Ovary (tissue), 9 donors: ENCODE measurements around the gene BLTP3A. TPM values are rescaled to one million over a fixed set of nuclear protein-coding genes. Genes with fewer than 3 reads are reported as not detected.

ENCODE experiments used
- DNase-seq, 5 donors: peaks; one replicate each; pipeline ENCODE4 v3.0.0-alpha.2; 2019 to 2020
- H3K27ac ChIP-seq, 2 donors: fragments of 200-600 bp; one replicate each; pipeline versions ENCODE4 v1.5.1 to v1.8.0; 2019 to 2022
- H3K27me3 ChIP-seq: fragments of 200-600 bp; one replicate; pipeline ENCODE4 v1.8.0; 2022
- H3K36me3 ChIP-seq: fragments of 200-600 bp; sonication (generic); one replicate; pipeline ENCODE4 v1.5.1; 2019
- H3K4me1 ChIP-seq: one replicate; pipeline ENCODE4 v1.8.1; 2013; ENCODE audit warnings: mild to moderate bottlenecking, moderate library complexity; ENCODE audit not compliant: insufficient read depth
- H3K4me3 ChIP-seq: fragments of 200-600 bp; sonication (generic); one replicate; pipeline ENCODE4 v1.5.1; 2017
- H3K9me3 ChIP-seq, 2 donors: fragments of 200-600 bp in 1 of 2; sonication (generic) in 1 of 2; one replicate each; pipeline versions ENCODE4 v1.5.1 to v1.8.1; 2013 to 2019; ENCODE audit warnings: mild to moderate bottlenecking in 1 of 2, moderate library complexity in 1 of 2
- EP300 ChIP-seq: sonication (generic); formaldehyde crosslinking; IDR thresholded peaks from one replicate; pipeline ENCODE4 v1.6.1; 2017; ENCODE audit warnings: antibody characterized with exemption
- POLR2A ChIP-seq: fragments of 450-650 bp; IDR thresholded peaks from one replicate; pipeline ENCODE4 v1.6.1; 2017; ENCODE audit warnings: antibody characterized with exemption, mild to moderate bottlenecking, moderate library complexity
- WGBS, 3 donors: extraction: QIAGEN DNeasy Blood & Tissue Kit in 1 of 3; methylation state at CpG; one replicate each; pipeline versions ENCODE4 v1.1.5 to v1.1.7; 2013 to 2017; 5-methylcytosine and 5-hydroxymethylcytosine counted together
- intact Hi-C, 4 donors: fragments of 100-400 bp; cut with DNase I; formaldehyde crosslinking; loops; one replicate each; pipeline versions ENCODE4 v1.11.0 to v1.15.1; 2022 to 2023
- polyA plus RNA-seq, 2 donors: library from polyadenylated mRNA; stranded (reverse); fragments of 200-250 nt in 1 of 2; fragments of 350-450 nt in 1 of 2; fragmentation: Illumina TruSeq in 1 of 2; extraction: RNeasy Lipid Tissue Mini Kit (QIAGEN cat#74804) in 1 of 2; gene quantifications; one replicate each; pipeline ENCODE4 v1.2.3, GENCODE V29; 2013 to 2014
- total RNA-seq, 7 donors: library from RNA; depleted of rRNA in 2 of 7; stranded (reverse); fragments of >200 nt in 2 of 7; fragmentation: NEBNext Ultra II Directional in 3 of 7; extraction: Animal tissue kit (Norgen Biotek cat#: 25700) in 3 of 7; gene quantifications; one replicate each; pipeline versions ENCODE4 v1.1.0 to v1.2.4, GENCODE V29; 2016 to 2023
- TF ChIP-seq, protein P1 (sequence below), 3 donors: fragments of 450-650 bp in 2 of 3; fragments of 200-600 bp in 1 of 3; IDR thresholded peaks; one replicate each; pipeline versions ENCODE4 v1.5.1 to v1.8.0; 2016 to 2022; ENCODE audit warnings: antibody characterized with exemption in 3 of 3, mild to moderate bottlenecking in 1 of 3
- donor health status: DM: no; HTN: no; CAD: no; lungs with moderate emphysema.
- donor health status: DM: no; HTN: no; CAD: no.
- donor health status: Bipolar disorder and iron deficiency.
- donor health status: DM: yes; HTN: yes; CAD: no.
- donor health status: DM: no; HTN: no; CAD: no.
- donor health status: DM: yes; HTN: yes; CAD: no.

The BLTP3A gene
- total and polyA plus RNA-seq, 9 donors = 2.7 to 18.1 (median 7.5) TPM

DNA sequence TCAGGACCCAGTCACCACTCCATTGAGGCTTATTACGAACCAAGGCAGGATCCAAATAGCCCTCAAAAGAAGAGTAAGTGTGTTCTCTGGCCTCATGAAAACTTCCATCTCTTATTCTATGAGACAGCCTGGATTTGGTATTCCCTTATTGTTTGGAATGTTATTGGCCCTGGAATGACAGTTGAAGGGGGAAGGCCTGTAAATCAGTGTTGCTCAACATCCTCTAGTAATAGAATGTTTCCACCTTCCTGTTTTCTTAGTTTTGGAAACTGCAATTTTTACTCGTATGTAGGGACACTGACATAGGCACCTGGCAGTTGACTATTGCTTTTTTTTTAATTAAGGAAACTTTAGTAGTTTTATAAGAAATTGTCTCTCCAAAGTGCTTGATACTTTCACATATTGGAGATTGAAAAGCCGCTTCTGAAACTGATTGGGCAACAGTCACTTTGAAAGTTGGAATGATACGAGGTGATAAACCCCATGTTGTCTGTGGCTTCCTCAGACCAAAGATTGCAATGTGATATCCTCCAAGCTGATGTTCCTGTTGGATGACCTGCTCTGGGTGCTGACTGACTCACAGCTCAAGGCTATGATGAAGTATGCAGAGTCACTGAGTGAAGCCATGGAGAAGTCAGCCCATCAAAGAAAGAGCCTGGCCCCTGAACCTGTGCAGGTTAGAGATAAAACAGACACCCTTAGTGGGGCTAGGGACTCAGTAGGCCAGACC is 43.1 kb downstream of the BLTP3A start:
- Histone ChIP-seq H3K4me3 (no peak overlapping the region), H3K4me1 (no peaks in the 10 kb centered on the region), H3K9me3 (no peaks in the 10 kb centered on the region), H3K27me3 (no peaks in the 10 kb centered on the region), H3K27ac (no peak overlapping the region), H3K36me3 (no peaks in the 10 kb centered on the region)
- WGBS, 3 donors = 89 to 93% (median 92%) methylated on average over 4 of the region's 4 CpGs
- intact Hi-C loops = no loop called here
- TF ChIP-seq, protein P1, sequence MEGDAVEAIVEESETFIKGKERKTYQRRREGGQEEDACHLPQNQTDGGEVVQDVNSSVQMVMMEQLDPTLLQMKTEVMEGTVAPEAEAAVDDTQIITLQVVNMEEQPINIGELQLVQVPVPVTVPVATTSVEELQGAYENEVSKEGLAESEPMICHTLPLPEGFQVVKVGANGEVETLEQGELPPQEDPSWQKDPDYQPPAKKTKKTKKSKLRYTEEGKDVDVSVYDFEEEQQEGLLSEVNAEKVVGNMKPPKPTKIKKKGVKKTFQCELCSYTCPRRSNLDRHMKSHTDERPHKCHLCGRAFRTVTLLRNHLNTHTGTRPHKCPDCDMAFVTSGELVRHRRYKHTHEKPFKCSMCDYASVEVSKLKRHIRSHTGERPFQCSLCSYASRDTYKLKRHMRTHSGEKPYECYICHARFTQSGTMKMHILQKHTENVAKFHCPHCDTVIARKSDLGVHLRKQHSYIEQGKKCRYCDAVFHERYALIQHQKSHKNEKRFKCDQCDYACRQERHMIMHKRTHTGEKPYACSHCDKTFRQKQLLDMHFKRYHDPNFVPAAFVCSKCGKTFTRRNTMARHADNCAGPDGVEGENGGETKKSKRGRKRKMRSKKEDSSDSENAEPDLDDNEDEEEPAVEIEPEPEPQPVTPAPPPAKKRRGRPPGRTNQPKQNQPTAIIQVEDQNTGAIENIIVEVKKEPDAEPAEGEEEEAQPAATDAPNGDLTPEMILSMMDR (IDR thresholded peaks at IDR 0.05) = no peak
- TF ChIP-seq EP300 = no peak
- TF ChIP-seq POLR2A = no peak
- DNase-seq = no peak

DNA sequence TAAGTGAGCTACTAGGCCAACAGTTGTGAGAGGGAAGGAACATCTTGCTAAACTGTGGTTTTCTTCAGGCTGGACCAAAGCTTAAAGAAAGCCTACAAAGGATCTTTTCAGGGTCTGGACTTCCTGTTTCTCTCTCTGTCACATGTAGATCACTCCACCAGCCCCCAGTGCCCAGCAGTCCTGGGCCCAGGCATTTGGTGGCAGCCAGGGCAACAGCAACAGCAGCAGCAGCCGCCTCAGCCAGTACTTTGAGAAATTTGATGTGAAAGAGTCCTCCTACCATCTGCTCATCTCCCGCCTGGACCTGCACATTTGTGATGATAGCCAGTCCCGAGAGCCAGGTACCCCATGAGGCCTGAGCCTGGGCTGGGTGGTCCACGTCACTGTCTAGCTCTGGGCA is 44.1 kb downstream of the BLTP3A start:
- 96 to 98% (median 96%) methylated on average over 4 of the region's 4 CpGs for WGBS, 3 donors
- no peak for DNase-seq
- intact Hi-C loops = no loop called here
- no peaks in the 10 kb centered on the region for H3K9me3 ChIP-seq
- H3K27me3 ChIP-seq = no peaks in the 10 kb centered on the region
- TF ChIP-seq EP300 (no peak), POLR2A (no peak)
- H3K4me1 ChIP-seq = no peaks in the 10 kb centered on the region
- H3K27ac ChIP-seq = no peak overlapping the region
- no peak overlapping the region for H3K4me3 ChIP-seq
- no peaks in the 10 kb centered on the region for H3K36me3 ChIP-seq

DNA sequence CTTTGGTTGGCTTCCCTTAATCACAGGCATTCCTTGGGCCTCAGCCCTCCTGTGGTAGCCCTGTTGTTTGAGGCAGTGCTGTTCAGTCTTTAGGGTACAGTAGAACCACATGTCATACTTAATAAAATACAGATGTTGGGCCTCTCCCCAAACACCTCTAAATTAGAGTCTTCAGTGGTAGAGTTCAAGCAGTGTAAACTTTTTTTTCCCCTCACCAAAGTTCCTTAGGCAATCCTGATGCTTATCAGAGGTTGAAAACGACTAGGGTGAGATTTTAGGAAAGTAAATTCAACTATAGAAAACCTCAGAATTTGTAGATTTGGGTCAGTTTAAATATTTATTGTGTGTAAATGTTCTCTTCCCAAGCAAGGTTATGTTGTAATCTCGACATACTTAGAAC is 44.6 kb downstream of the BLTP3A start:
- no peaks in the 10 kb centered on the region for H3K4me1 ChIP-seq
- no peaks in the 10 kb centered on the region for H3K36me3 ChIP-seq
- no peak overlapping the region for H3K4me3 ChIP-seq
- TF ChIP-seq, protein P1 (IDR thresholded peaks at IDR 0.05) = no peak
- TF ChIP-seq POLR2A (no peak), EP300 (no peak)
- H3K9me3 ChIP-seq = no peaks in the 10 kb centered on the region
- intact Hi-C loops = no loop called here
- DNase-seq = no peak
- no peak overlapping the region for H3K27ac ChIP-seq
- 71 to 82% (median 75%) methylated on average over 2 of the region's 2 CpGs for WGBS, 3 donors
- H3K27me3 ChIP-seq = no peaks in the 10 kb centered on the region

DNA sequence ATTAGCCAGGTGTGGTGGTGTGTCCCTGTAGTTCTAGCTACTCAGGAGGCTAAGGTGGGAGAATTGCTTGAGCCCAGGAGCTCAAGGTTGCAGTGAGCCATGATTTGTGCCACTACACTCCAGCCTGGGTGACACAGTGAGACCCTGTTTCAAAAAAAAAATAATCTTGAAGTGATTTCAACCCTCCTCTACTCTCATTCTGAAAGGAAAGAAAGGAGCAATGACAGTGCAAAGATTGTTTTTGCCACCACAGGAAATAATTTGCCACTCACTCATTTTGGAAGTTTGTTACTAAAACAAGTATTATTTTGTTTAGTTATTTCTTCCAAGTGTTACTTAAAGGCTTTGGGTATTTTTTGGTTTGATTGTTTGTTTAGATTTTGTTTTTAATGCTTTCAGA is 45.6 kb downstream of the BLTP3A start:
- Histone ChIP-seq H3K9me3 (no peaks in the 10 kb centered on the region), H3K27ac (no peak overlapping the region), H3K4me1 (no peaks in the 10 kb centered on the region), H3K36me3 (no peaks in the 10 kb centered on the region), H3K27me3 (no peaks in the 10 kb centered on the region), H3K4me3 (no peak overlapping the region)
- intact Hi-C loops = no loop called here
- DNase-seq = no peak
- TF ChIP-seq, protein P1 (IDR thresholded peaks at IDR 0.05) = no peak
- TF ChIP-seq EP300 (no peak), POLR2A (no peak)

DNA sequence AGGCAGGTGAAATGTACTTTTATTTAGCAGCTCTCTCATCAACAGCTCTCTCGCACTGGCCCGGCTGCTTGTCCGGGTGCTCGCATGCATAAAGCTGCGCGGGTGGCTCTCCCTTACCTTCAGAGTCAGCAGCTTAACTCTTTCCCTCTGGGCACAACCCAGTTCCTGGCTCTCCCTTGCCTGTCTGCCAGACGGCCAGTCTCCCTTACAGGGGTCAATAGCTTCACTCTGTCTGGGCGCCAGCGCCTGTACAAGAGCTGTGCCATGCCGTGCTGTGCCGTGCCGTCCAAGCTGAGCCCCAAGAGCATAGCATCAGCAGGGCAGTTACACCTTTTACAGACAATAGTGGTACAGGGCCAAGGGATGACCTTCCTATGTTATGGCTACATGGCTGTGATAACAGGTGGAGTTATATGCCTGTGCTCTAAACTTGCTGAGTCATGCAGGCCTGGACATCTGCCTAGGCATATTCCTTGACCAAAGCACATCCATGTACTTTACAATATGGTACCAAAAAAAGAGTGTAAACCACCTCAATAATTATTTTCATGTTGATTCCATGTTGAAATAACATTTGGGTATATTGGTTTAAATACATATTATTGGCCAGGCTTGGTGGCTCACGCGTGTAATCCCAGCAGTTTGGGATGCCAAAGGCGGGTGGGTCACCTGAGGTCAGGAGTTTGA is 47.9 kb downstream of the BLTP3A start:
- Histone ChIP-seq H3K27me3 (no peaks in the 10 kb centered on the region), H3K9me3 (no peaks in the 10 kb centered on the region), H3K4me1 (no peaks in the 10 kb centered on the region), H3K4me3 (no peak overlapping the region), H3K36me3 (no peaks in the 10 kb centered on the region), H3K27ac (no peak overlapping the region)
- no peak for DNase-seq
- WGBS, 3 donors = 90 to 91% (median 91%) methylated on average over 15 of the region's 15 CpGs
- intact Hi-C loops = no loop called here
- TF ChIP-seq POLR2A (no peak), EP300 (no peak)
- TF ChIP-seq, protein P1 (IDR thresholded peaks at IDR 0.05) = no peak
